SK-N-SH (cell line): ENCODE measurements around the gene DISP2. TPM values are rescaled to one million over a fixed set of nuclear protein-coding genes. Genes with fewer than 3 reads are reported as not detected.

ENCODE experiments used
- CTCF ChIA-PET: fragments of 300-600, 350-600 bp; formaldehyde crosslinking; extraction: SDS; loops from one replicate; lab custom pipeline; 2021; lab: Yijun Ruan, JAX
- POLR2A ChIA-PET: fragments of 350-600 bp; sonication (Branson Sonifier 250); formaldehyde crosslinking; extraction: SDS; loops from one replicate; lab custom pipeline; 2020; ENCODE audit warnings: antibody characterized with exemption, inconsistent platforms; lab: Yijun Ruan, JAX
- DNase-seq: peaks from one replicate; pipeline ENCODE4 v3.0.0; 2012
- H2AFZ ChIP-seq: fragments of 200-600 bp; sonication (generic); 2 replicates; pipeline ENCODE4 v1.8.1; 2016; ENCODE audit warnings: antibody characterized with exemption, mild to moderate bottlenecking, low read depth
- H3F3A ChIP-seq: fragments of 200-600 bp; sonication (generic); replicated peaks from 2 replicates; pipeline ENCODE3; 2016; ENCODE audit warnings: antibody characterized with exemption, mild to moderate bottlenecking; ENCODE audit not compliant: insufficient read depth
- H3K27ac ChIP-seq, 2 experiments: fragments of 200-500 bp in 1 of 2; fragments of 200-600 bp in 1 of 2; sonication (Bioruptor generic) in 1 of 2; sonication (generic), shearing (Covaris generic) in 1 of 2; 2 replicates each; pipeline versions ENCODE4 v1.5.1 to v1.6.1; 2014 to 2016; ENCODE audit warnings: low read depth in 2 of 2, inconsistent platforms in 1 of 2, low read length in 1 of 2, mild to moderate bottlenecking in 1 of 2, mixed read lengths in 1 of 2
- H3K27me3 ChIP-seq: fragments of 200-600 bp; sonication (generic), shearing (Covaris generic); 2 replicates; pipeline ENCODE4 v1.6.1; 2016; ENCODE audit warnings: mixed run types; ENCODE audit not compliant: insufficient read depth
- H3K36me3 ChIP-seq, 2 experiments: fragments of 200-500 bp in 1 of 2; fragments of 200-600 bp in 1 of 2; sonication (Bioruptor generic) in 1 of 2; sonication (generic) in 1 of 2; replicated peaks in 1 of 2; 2 replicates each; pipeline versions ENCODE3 to v1.5.1; 2014 to 2016; ENCODE audit warnings: low read length in 1 of 2, mild to moderate bottlenecking in 1 of 2; ENCODE audit not compliant: insufficient read depth in 2 of 2, control insufficient read depth in 1 of 2
- H3K4me1 ChIP-seq, 2 experiments: fragments of 200-500 bp in 1 of 2; fragments of 200-600 bp in 1 of 2; sonication (Bioruptor generic) in 1 of 2; sonication (generic), shearing (Covaris generic) in 1 of 2; 2 replicates each; pipeline versions ENCODE4 v1.5.1 to v1.6.1; 2014 to 2016; ENCODE audit warnings: low read depth in 1 of 2, low read length in 1 of 2, mixed run types in 1 of 2; ENCODE audit not compliant: insufficient read depth in 2 of 2, control insufficient read depth in 1 of 2
- H3K4me2 ChIP-seq: fragments of 200-600 bp; sonication (generic), shearing (Covaris generic); 2 replicates; pipeline ENCODE4 v1.6.1; 2017; ENCODE audit warnings: mixed run types
- H3K4me3 ChIP-seq, 2 experiments: fragments of 200-500 bp in 1 of 2; fragments of 200-600 bp in 1 of 2; sonication (Bioruptor generic) in 1 of 2; sonication (generic), shearing (Covaris generic) in 1 of 2; 2 replicates each; pipeline versions ENCODE4 v1.5.1 to v1.8.1; 2014 to 2016; ENCODE audit warnings: low read depth in 2 of 2, inconsistent platforms in 1 of 2, low read length in 1 of 2, mild to moderate bottlenecking in 1 of 2, mixed read lengths in 1 of 2, moderate library complexity in 1 of 2
- H3K79me2 ChIP-seq: fragments of 200-600 bp; sonication (generic); 2 replicates; pipeline ENCODE4 v1.8.1; 2017; ENCODE audit warnings: mild to moderate bottlenecking; ENCODE audit not compliant: insufficient read depth
- H3K9ac ChIP-seq: fragments of 200-600 bp; sonication (generic); 2 replicates; pipeline ENCODE4 v1.6.1; 2017; ENCODE audit warnings: mixed run types
- H3K9me2 ChIP-seq: fragments of 200-600 bp; sonication (generic); 2 replicates; pipeline ENCODE4 v1.6.1; 2017; ENCODE audit warnings: mixed run types
- H3K9me3 ChIP-seq: fragments of 200-600 bp; sonication (generic); 2 replicates; pipeline ENCODE4 v1.6.1; 2017; ENCODE audit warnings: mixed run types, mild to moderate bottlenecking, moderate library complexity
- H4K20me1 ChIP-seq: fragments of 200-600 bp; sonication (generic); 2 replicates; pipeline ENCODE4 v1.6.1; 2017; ENCODE audit warnings: mild to moderate bottlenecking, mixed run types; ENCODE audit not compliant: insufficient read depth
- CHD2 ChIP-seq: fragments of 150-350 bp; IDR thresholded peaks from 2 replicates; pipeline ENCODE4 v1.6.1; 2018; ENCODE audit warnings: low read length; ENCODE audit not compliant: partially characterized antibody
- EP300 ChIP-seq, 2 experiments: IDR thresholded peaks; 2 replicates each; pipeline versions ENCODE4 v1.4.0 to v1.6.1; 2012; ENCODE audit warnings: borderline replicate concordance in 1 of 2, low read depth in 1 of 2, low read length in 1 of 2
- FOSL2 ChIP-seq: IDR thresholded peaks from 2 replicates; pipeline ENCODE4 v1.4.0; 2012; ENCODE audit warnings: low read depth, mild to moderate bottlenecking, moderate library complexity, borderline replicate concordance
- FOXM1 ChIP-seq: IDR thresholded peaks from 2 replicates; pipeline ENCODE4 v1.4.0; 2012; ENCODE audit warnings: low read depth, mild to moderate bottlenecking
- GABPA ChIP-seq: IDR thresholded peaks from 2 replicates; pipeline ENCODE4 v1.4.0; 2012; ENCODE audit warnings: low read depth, mild to moderate bottlenecking
- GATA2 ChIP-seq: sonication (generic); formaldehyde crosslinking; IDR thresholded peaks from 2 replicates; pipeline ENCODE4 v1.5.0; 2020; ENCODE audit warnings: mild to moderate bottlenecking, missing genetic modification reagents
- JUND ChIP-seq: IDR thresholded peaks from 2 replicates; pipeline ENCODE4 v1.4.0; 2012
- MEF2A ChIP-seq: IDR thresholded peaks from 2 replicates; pipeline ENCODE4 v1.4.0; 2012; ENCODE audit warnings: low read depth, borderline replicate concordance
- MXI1 ChIP-seq: IDR thresholded peaks from 2 replicates; pipeline ENCODE4 v1.6.1; 2012; ENCODE audit warnings: mild to moderate bottlenecking, low read depth, low read length, improper control_type of control experiment
- NRF1 ChIP-seq: IDR thresholded peaks from 2 replicates; pipeline ENCODE4 v1.6.1; 2012; ENCODE audit warnings: low read depth, mild to moderate bottlenecking, low read length
- POLR2AphosphoS5 ChIP-seq: IDR thresholded peaks from 2 replicates; pipeline ENCODE4 v1.6.1; 2012; ENCODE audit warnings: low read depth, low read length
- RAD21 ChIP-seq: IDR thresholded peaks from 2 replicates; pipeline ENCODE4 v1.6.1; 2012; ENCODE audit warnings: mild to moderate bottlenecking, low read length
- RCOR1 ChIP-seq: fragments of 150-350 bp; IDR thresholded peaks from 2 replicates; pipeline ENCODE4 v1.6.1; 2017; ENCODE audit warnings: antibody characterized with exemption, low read length
- RXRA ChIP-seq: IDR thresholded peaks from 2 replicates; pipeline ENCODE4 v1.4.0; 2012; ENCODE audit warnings: low read depth, mild to moderate bottlenecking, borderline replicate concordance
- SIN3A ChIP-seq: IDR thresholded peaks from 2 replicates; pipeline ENCODE4 v1.6.1; 2012; ENCODE audit warnings: low read depth, mild to moderate bottlenecking, low read length, moderate library complexity, borderline replicate concordance
- SMC3 ChIP-seq: IDR thresholded peaks from 2 replicates; pipeline ENCODE4 v1.6.1; 2012; ENCODE audit warnings: low read depth, low read length, improper control_type of control experiment
- TAF1 ChIP-seq: IDR thresholded peaks from 2 replicates; pipeline ENCODE4 v1.6.1; 2012; ENCODE audit warnings: low read depth, mild to moderate bottlenecking, low read length, moderate library complexity, borderline replicate concordance
- TEAD4 ChIP-seq: IDR thresholded peaks from 2 replicates; pipeline ENCODE4 v1.4.0; 2012; ENCODE audit warnings: mild to moderate bottlenecking, borderline replicate concordance; ENCODE audit not compliant: insufficient read depth
- WGBS: methylation state at CpG from one replicate; pipeline ENCODE4 v1.1.6; 2017; ENCODE audit warnings: low lambda C conversion rate; 5-methylcytosine and 5-hydroxymethylcytosine counted together
- polyA plus RNA-seq, 3 experiments: library from polyadenylated mRNA; depleted of rRNA; stranded (reverse); fragments of >200 nt; gene quantifications; 2 replicates each; pipeline ENCODE4 v1.2.3, GENCODE V29; 2012
- TF ChIP-seq, protein P1 (sequence below): IDR thresholded peaks from 2 replicates; pipeline ENCODE4 v1.4.0; 2012; ENCODE audit warnings: low read depth
- TF ChIP-seq, protein P2 (sequence below): IDR thresholded peaks from 2 replicates; pipeline ENCODE4 v1.4.0; 2012; ENCODE audit warnings: low read depth, borderline replicate concordance
- TF ChIP-seq, protein P3 (sequence below): IDR thresholded peaks from 2 replicates; pipeline ENCODE4 v1.4.0; 2012; ENCODE audit warnings: low read depth, borderline replicate concordance
- TF ChIP-seq, protein P4 (sequence below): fragments of 150-350 bp; IDR thresholded peaks from 2 replicates; pipeline ENCODE4 v1.6.1; 2017; ENCODE audit warnings: antibody characterized with exemption, low read length, low read depth, borderline replicate concordance
- TF ChIP-seq, protein P5 (sequence below): IDR thresholded peaks from 2 replicates; pipeline ENCODE4; 2012

Gene DISP2
- polyA plus RNA-seq, 1 of the 3 experiments (the other 2 are of a cell fraction), result 0.12 TPM

DNA sequence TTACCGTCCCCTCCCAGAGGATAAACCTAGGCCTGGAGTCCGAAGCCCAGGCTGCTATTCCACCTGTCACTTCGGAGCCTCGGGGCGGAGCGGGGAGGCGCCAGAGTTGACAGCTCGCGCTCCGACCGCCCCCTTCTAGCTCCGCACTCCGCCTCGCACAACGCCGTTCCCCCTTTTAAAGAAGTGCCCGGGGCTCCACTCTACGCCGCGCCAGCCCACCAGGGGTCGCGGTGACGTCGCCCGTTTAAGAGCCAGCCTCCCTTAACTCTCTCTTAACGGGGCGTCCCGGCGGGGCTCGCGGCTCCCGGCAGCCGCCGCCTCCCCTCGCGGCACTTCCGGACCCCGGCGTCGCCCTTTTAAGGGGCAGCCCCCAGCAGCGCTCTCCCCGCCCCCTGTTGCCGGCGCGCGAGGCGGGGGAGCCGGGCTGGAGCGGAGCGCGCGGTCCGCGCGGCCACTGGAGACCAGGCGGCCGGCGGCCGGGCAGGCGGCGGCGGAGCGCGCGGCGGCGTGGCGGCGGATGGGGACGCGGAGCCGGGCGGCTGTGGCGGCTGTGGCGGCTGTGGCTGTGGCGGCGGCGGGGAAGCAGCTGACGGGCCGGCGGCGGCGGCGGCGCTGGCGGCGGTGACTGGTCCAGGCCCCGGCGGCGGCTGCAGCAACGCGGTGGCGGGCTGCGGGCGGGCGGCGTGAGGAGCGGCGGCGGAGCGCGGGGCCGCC lies 34.6 kb upstream of the DISP2 start, which contains the start of gene INAFM2 (continued):
- TF ChIP-seq, protein P1, sequence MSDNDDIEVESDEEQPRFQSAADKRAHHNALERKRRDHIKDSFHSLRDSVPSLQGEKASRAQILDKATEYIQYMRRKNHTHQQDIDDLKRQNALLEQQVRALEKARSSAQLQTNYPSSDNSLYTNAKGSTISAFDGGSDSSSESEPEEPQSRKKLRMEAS, result peak; percentile 88
- TF ChIP-seq NRF1 (no peak), FOSL2 (no peak; the same call in 1 of the 2 replicates), POLR2AphosphoS5 (no peak), SIN3A (peak; percentile 76; the same call in 1 of the 2 replicates), CHD2 (peak; percentile 33), RCOR1 (no peak), RAD21 (peak; percentile 20), EP300 (IDR thresholded peaks at IDR 0.05; ENCODE audit: borderline replicate concordance in 1 of 2, low read depth in 1 of 2, low read length in 1 of 2) (no peak), RXRA (no peak), SMC3 (no peak; the same call in 1 of the 2 replicates), TEAD4 (no peak), MEF2A (no peak)

DNA sequence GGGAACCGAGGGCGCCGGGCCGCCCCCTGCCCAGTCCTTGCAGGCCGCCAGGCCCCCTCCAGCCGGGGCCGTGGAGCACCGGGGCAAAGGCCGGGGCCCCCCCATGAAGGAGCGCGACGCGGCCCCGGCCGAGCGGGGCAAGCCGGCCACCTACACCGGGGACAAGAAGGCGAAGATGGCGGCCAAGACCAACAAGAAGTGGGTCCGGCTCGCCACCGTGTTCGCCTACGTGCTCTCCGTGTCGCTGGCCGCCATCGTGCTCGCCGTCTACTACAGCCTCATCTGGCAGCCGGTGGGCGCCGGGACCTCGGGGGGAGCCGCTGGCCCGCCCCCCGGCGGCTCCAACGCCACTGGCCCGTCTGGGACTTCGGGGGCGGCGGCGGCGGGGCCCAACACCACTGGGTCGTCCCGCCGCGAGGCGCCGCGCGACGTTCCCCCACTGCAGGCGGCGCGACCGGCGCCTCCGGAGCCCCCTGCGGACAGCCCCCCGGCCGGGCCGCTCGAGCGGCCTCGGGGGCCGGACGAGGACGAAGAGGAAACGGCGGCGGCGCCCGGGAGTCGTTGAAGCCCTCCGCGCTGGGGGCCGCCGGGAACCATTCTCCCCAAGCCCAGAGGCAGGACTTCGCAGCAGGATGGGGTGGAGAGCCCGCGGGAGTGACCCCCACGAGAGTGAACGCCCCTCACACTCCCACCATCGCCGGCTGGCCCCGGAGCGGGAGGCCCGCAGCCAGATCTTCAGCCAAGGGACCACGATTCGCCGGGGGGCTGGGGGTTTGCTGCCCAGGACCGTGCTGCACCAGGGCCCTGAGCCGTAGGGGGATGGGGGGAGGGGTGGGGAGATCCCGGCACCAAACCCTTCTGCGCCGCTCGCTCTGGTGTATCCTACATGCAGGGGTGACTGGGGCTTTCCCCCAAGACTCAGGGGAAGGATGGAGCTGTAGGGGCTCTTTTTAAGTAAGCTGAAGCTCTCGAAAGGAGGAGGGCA lies 33.8 kb upstream of the DISP2 start:
- Histone ChIP-seq H3K4me3 (peak overlapping the region; percentile 70 to 73), H3K27ac (peak overlapping the region in 1 of 2 experiments; percentile 43; a peak in 1 of 4 replicates), H3K9me3 (no peaks in the 10 kb centered on the region), H3K79me2 (peaks cover 15% of the 10 kb centered on the region; the same call in 1 of the 2 replicates), H3K27me3 (no peaks in the 10 kb centered on the region), H3K36me3 (peaks cover 0 to 4% of the 10 kb centered on the region in 2 experiments), H3K9ac (peak overlapping the region; percentile 72), H3F3A (peaks cover 6% of the 10 kb centered on the region), H3K4me1 (peaks cover 20 to 23% of the 10 kb centered on the region in 2 experiments), H3K4me2 (peak overlapping the region; percentile 94), H3K9me2 (no peaks in the 10 kb centered on the region), H2AFZ (no peak overlapping the region), H4K20me1 (no peaks in the 10 kb centered on the region)
- ChIA-PET CTCF (interaction anchor here (1.1 to 70.6 kb wide), 9 partner anchors 10 to 115 kb away, joined by 3 to 2194 read pairs (median 11); partner anchors contain the start of genes ANKRD63, CCDC9B, DISP2 and INAFM2), POLR2A (interaction anchor here (1.7 to 2.6 kb wide), 2 partner anchors 11 to 16 kb away, joined by 5 to 10 read pairs; partner anchors contain the start of gene CCDC9B)
- WGBS, result 80% methylated on average over 4 of the region's 101 CpGs
- peak; percentile 78 for DNase-seq
- TF ChIP-seq, protein P2, sequence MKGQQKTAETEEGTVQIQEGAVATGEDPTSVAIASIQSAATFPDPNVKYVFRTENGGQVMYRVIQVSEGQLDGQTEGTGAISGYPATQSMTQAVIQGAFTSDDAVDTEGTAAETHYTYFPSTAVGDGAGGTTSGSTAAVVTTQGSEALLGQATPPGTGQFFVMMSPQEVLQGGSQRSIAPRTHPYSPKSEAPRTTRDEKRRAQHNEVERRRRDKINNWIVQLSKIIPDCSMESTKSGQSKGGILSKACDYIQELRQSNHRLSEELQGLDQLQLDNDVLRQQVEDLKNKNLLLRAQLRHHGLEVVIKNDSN, result no peak
- no peak for TF ChIP-seq FOXM1
- TF ChIP-seq TEAD4, result no peak
- TF ChIP-seq, protein P3, sequence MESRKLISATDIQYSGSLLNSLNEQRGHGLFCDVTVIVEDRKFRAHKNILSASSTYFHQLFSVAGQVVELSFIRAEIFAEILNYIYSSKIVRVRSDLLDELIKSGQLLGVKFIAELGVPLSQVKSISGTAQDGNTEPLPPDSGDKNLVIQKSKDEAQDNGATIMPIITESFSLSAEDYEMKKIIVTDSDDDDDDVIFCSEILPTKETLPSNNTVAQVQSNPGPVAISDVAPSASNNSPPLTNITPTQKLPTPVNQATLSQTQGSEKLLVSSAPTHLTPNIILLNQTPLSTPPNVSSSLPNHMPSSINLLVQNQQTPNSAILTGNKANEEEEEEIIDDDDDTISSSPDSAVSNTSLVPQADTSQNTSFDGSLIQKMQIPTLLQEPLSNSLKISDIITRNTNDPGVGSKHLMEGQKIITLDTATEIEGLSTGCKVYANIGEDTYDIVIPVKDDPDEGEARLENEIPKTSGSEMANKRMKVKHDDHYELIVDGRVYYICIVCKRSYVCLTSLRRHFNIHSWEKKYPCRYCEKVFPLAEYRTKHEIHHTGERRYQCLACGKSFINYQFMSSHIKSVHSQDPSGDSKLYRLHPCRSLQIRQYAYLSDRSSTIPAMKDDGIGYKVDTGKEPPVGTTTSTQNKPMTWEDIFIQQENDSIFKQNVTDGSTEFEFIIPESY, result no peak
- no peak for TF ChIP-seq RCOR1
- no peak for TF ChIP-seq MXI1
- TF ChIP-seq JUND, result no peak
- no peak for TF ChIP-seq GABPA
- TF ChIP-seq, protein P4, sequence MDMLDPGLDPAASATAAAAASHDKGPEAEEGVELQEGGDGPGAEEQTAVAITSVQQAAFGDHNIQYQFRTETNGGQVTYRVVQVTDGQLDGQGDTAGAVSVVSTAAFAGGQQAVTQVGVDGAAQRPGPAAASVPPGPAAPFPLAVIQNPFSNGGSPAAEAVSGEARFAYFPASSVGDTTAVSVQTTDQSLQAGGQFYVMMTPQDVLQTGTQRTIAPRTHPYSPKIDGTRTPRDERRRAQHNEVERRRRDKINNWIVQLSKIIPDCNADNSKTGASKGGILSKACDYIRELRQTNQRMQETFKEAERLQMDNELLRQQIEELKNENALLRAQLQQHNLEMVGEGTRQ, result no peak
- no peak for TF ChIP-seq RAD21
- TF ChIP-seq EP300 (IDR thresholded peaks at IDR 0.05; ENCODE audit: borderline replicate concordance in 1 of 2, low read depth in 1 of 2, low read length in 1 of 2), result no peak
- no peak for TF ChIP-seq RXRA
- TF ChIP-seq TAF1, result no peak
- no peak for TF ChIP-seq GATA2 (CRISPR knock-in tag)
- TF ChIP-seq SIN3A, result no peak
- TF ChIP-seq, protein P5, sequence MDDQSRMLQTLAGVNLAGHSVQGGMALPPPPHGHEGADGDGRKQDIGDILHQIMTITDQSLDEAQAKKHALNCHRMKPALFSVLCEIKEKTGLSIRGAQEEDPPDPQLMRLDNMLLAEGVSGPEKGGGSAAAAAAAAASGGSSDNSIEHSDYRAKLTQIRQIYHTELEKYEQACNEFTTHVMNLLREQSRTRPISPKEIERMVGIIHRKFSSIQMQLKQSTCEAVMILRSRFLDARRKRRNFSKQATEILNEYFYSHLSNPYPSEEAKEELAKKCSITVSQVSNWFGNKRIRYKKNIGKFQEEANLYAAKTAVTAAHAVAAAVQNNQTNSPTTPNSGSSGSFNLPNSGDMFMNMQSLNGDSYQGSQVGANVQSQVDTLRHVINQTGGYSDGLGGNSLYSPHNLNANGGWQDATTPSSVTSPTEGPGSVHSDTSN, result no peak
- TF ChIP-seq FOSL2, result no peak
